HepG2 (cell line): ENCODE measurements around the gene NOL12. TPM values are rescaled to one million over a fixed set of nuclear protein-coding genes. Genes with fewer than 3 reads are reported as not detected.
A peak's percentile ranks its signal among the peaks of the same experiment; 100 is the strongest.

Experiments
- AGO1 ChIP-seq: fragments of 200-400 bp; formaldehyde crosslinking; IDR thresholded peaks from 2 replicates; pipeline ENCODE4 v1.6.1; 2017; ENCODE audit warnings: mild to moderate bottlenecking, low read depth, low read length, moderate library complexity; ENCODE audit not compliant: poor library complexity, severe bottlenecking
- BHLHE40 ChIP-seq: IDR thresholded peaks from 2 replicates; pipeline ENCODE4 v1.6.1; 2011; ENCODE audit warnings: low read length, improper control_type of control experiment
- GZF1 ChIP-seq: sonication (generic); formaldehyde crosslinking; IDR thresholded peaks from 2 replicates; pipeline ENCODE4 v1.5.1; 2020; ENCODE audit warnings: mild to moderate bottlenecking, missing genetic modification reagents
- HIVEP1 ChIP-seq: sonication (generic); formaldehyde crosslinking; IDR thresholded peaks from 2 replicates; pipeline ENCODE4 v1.4.0; 2020; ENCODE audit warnings: mild to moderate bottlenecking, missing genetic modification reagents
- MED8 ChIP-seq: sonication (generic); formaldehyde crosslinking; IDR thresholded peaks from 2 replicates; pipeline ENCODE4 v1.8.1; 2023; ENCODE audit warnings: mild to moderate bottlenecking, missing genetic modification reagents; ENCODE audit not compliant: insufficient replicate concordance
- NFE2L2 ChIP-seq: fragments of 150-350 bp; IDR thresholded peaks from 2 replicates; pipeline ENCODE4 v1.6.1; 2014; ENCODE audit warnings: low read length
- PCBP1 ChIP-seq: fragments of 200-400 bp; formaldehyde crosslinking; IDR thresholded peaks from 2 replicates; pipeline ENCODE4 v1.6.1; 2017; ENCODE audit warnings: mild to moderate bottlenecking, low read depth, low read length, borderline replicate concordance
- PHB2 ChIP-seq: fragments of 450-650 bp; IDR thresholded peaks from 2 replicates; pipeline ENCODE4 v1.6.1; 2018; ENCODE audit not compliant: partially characterized antibody
- SIN3B ChIP-seq: fragments of 150-350 bp; IDR thresholded peaks from 2 replicates; pipeline ENCODE4 v1.6.1; 2014; ENCODE audit warnings: low read length
- STAT5B ChIP-seq: sonication (generic); formaldehyde crosslinking; IDR thresholded peaks from 2 replicates; pipeline ENCODE4 v1.4.0; 2020; ENCODE audit warnings: missing genetic modification reagents
- YEATS2 ChIP-seq: sonication (generic); formaldehyde crosslinking; IDR thresholded peaks from 2 replicates; pipeline ENCODE4 v1.4.0; 2020; ENCODE audit warnings: missing genetic modification reagents, borderline replicate concordance
- ZFP36L1 ChIP-seq: sonication (generic); formaldehyde crosslinking; IDR thresholded peaks from 2 replicates; pipeline ENCODE4 v1.8.0; 2022; ENCODE audit warnings: mild to moderate bottlenecking, missing genetic modification reagents, moderate library complexity
- ZNF234 ChIP-seq: sonication (generic); formaldehyde crosslinking; conservative IDR thresholded peaks from 2 replicates; pipeline ENCODE4 v1.5.1; 2020; ENCODE audit warnings: mild to moderate bottlenecking, missing genetic modification reagents
- ZNF550 ChIP-seq: sonication (generic); formaldehyde crosslinking; IDR thresholded peaks from 2 replicates; pipeline ENCODE4 v1.4.0; 2020; ENCODE audit warnings: mild to moderate bottlenecking, missing genetic modification reagents, borderline replicate concordance
- polyA plus RNA-seq, 8 experiments: library from polyadenylated mRNA; depleted of rRNA in 3 of 8; stranded (reverse) in 7 of 8; unstranded in 1 of 8; fragments of >200 nt; fragmentation: Illumina TruSeq in 4 of 8; extraction: Trizol in 4 of 8; gene quantifications; 2 replicates each; pipeline versions ENCODE4 v1.2.1 to v1.2.3, GENCODE V29; 2011 to 2016; ENCODE audit warnings: low read depth in 4 of 8, missing spikeins in 1 of 8, mixed read lengths in 1 of 8; ENCODE audit not compliant: insufficient read depth in 1 of 8
- total RNA-seq, 5 experiments: library from RNA; depleted of rRNA; stranded (reverse); fragments of >200 nt; fragmentation: Illumina TruSeq; extraction: Trizol; gene quantifications; 2 replicates each; pipeline ENCODE4 v1.2.3, GENCODE V29; 2016; ENCODE audit warnings: low read depth in 1 of 5
- TF ChIP-seq, protein P1 (sequence below): sonication (generic); formaldehyde crosslinking; IDR thresholded peaks from 2 replicates; pipeline ENCODE4 v1.5.1; 2020; ENCODE audit warnings: mild to moderate bottlenecking, missing genetic modification reagents, moderate library complexity
- TF ChIP-seq, protein P2 (sequence below): sonication (generic); IDR thresholded peaks from 2 replicates; pipeline ENCODE4 v1.6.1; 2016; ENCODE audit warnings: low read depth, borderline replicate concordance
- TF ChIP-seq, protein P3 (sequence below): sonication (generic); formaldehyde crosslinking; IDR thresholded peaks from 2 replicates; pipeline ENCODE4 v1.4.0; 2020; ENCODE audit warnings: missing genetic modification reagents
- TF ChIP-seq, protein P4 (sequence below): sonication (generic); formaldehyde crosslinking; IDR thresholded peaks from 2 replicates; pipeline ENCODE4 v1.8.0; 2022; ENCODE audit warnings: missing genetic modification reagents, mild to moderate bottlenecking, borderline replicate concordance
- TF ChIP-seq, protein P5 (sequence below): sonication (generic); formaldehyde crosslinking; IDR thresholded peaks from 2 replicates; pipeline ENCODE4 v1.4.0; 2020; ENCODE audit warnings: low read depth, mild to moderate bottlenecking, missing genetic modification reagents

NOL12 gene
- total and polyA plus RNA-seq, 2 of the 13 experiments (the other 11 are each of a cell fraction or from before 2014, with no cell fraction given), result 14.3 to 31.4 TPM

DNA sequence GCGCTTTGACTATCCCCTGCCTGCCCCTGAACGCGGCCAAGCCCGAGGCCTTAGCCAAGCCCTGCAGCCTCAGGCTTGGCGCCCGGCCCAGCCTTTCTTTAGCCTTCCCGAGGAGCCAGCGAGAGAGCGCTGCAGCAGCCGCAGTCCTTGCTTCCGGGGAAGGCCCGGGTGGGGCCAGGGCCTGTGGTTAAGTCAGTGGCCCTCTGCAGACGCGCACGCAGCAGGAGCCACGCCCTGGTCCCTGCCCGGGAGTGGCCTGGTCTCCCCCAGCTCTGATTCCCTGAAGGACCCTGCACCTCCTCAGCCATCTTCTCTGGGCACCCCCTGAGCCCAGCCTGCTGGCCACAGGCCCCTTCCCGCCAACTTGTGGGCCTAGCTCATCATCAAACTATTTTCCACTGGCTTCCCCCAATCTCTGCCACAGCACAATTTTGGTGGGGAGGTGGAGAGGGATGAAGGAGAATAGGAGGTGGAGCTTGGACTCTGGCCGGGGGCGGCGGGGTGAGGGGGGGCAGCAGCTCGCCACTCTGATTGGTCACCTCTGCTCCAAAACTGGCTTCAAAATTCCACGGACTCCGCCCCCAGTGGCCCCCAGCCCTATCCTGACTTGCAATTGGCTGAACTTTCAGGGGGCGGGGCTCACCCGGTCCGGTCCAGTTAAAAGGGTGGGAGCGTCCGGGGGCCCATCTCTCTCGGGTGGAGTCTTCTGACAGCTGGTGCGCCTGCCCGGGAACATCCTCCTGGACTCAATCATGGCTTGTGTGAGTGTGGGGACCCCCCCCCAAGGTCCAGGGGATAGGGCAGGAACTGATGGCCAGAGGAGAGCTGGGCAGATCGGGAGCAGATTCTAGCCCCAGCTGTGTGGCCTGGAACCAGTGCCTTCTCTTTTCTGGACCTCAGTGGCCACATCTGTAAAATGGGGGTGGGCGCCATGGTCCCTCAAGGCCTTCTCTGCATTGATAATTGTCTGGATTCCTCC is 10.9 kb upstream of the NOL12 start, which contains the start of gene LGALS1 (continued):
- TF ChIP-seq SIN3B, result no peak
- TF ChIP-seq, protein P1, sequence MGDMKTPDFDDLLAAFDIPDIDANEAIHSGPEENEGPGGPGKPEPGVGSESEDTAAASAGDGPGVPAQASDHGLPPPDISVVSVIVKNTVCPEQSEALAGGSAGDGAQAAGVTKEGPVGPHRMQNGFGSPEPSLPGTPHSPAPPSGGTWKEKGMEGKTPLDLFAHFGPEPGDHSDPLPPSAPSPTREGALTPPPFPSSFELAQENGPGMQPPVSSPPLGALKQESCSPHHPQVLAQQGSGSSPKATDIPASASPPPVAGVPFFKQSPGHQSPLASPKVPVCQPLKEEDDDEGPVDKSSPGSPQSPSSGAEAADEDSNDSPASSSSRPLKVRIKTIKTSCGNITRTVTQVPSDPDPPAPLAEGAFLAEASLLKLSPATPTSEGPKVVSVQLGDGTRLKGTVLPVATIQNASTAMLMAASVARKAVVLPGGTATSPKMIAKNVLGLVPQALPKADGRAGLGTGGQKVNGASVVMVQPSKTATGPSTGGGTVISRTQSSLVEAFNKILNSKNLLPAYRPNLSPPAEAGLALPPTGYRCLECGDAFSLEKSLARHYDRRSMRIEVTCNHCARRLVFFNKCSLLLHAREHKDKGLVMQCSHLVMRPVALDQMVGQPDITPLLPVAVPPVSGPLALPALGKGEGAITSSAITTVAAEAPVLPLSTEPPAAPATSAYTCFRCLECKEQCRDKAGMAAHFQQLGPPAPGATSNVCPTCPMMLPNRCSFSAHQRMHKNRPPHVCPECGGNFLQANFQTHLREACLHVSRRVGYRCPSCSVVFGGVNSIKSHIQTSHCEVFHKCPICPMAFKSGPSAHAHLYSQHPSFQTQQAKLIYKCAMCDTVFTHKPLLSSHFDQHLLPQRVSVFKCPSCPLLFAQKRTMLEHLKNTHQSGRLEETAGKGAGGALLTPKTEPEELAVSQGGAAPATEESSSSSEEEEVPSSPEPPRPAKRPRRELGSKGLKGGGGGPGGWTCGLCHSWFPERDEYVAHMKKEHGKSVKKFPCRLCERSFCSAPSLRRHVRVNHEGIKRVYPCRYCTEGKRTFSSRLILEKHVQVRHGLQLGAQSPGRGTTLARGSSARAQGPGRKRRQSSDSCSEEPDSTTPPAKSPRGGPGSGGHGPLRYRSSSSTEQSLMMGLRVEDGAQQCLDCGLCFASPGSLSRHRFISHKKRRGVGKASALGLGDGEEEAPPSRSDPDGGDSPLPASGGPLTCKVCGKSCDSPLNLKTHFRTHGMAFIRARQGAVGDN (CRISPR knock-in tag), result peak; percentile 91
- TF ChIP-seq, protein P2, sequence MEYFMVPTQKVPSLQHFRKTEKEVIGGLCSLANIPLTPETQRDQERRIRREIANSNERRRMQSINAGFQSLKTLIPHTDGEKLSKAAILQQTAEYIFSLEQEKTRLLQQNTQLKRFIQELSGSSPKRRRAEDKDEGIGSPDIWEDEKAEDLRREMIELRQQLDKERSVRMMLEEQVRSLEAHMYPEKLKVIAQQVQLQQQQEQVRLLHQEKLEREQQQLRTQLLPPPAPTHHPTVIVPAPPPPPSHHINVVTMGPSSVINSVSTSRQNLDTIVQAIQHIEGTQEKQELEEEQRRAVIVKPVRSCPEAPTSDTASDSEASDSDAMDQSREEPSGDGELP, result no peak
- TF ChIP-seq, protein P3, sequence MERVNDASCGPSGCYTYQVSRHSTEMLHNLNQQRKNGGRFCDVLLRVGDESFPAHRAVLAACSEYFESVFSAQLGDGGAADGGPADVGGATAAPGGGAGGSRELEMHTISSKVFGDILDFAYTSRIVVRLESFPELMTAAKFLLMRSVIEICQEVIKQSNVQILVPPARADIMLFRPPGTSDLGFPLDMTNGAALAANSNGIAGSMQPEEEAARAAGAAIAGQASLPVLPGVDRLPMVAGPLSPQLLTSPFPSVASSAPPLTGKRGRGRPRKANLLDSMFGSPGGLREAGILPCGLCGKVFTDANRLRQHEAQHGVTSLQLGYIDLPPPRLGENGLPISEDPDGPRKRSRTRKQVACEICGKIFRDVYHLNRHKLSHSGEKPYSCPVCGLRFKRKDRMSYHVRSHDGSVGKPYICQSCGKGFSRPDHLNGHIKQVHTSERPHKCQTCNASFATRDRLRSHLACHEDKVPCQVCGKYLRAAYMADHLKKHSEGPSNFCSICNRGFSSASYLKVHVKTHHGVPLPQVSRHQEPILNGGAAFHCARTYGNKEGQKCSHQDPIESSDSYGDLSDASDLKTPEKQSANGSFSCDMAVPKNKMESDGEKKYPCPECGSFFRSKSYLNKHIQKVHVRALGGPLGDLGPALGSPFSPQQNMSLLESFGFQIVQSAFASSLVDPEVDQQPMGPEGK, result peak; percentile 96
- TF ChIP-seq HIVEP1, result no peak
- TF ChIP-seq BHLHE40, result no peak
- TF ChIP-seq ZFP36L1 (CRISPR knock-in tag), result no peak
- no peak for TF ChIP-seq PCBP1
- TF ChIP-seq, protein P4, sequence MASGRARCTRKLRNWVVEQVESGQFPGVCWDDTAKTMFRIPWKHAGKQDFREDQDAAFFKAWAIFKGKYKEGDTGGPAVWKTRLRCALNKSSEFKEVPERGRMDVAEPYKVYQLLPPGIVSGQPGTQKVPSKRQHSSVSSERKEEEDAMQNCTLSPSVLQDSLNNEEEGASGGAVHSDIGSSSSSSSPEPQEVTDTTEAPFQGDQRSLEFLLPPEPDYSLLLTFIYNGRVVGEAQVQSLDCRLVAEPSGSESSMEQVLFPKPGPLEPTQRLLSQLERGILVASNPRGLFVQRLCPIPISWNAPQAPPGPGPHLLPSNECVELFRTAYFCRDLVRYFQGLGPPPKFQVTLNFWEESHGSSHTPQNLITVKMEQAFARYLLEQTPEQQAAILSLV (CRISPR knock-in tag), result peak; percentile 74
- TF ChIP-seq PHB2, result no peak
- no peak for TF ChIP-seq ZNF234 (CRISPR knock-in tag)
- 0 out of 2 replicates have a peak, but pooled peaks have one; percentile 17 for TF ChIP-seq YEATS2 (CRISPR knock-in tag)
- no peak for TF ChIP-seq GZF1 (CRISPR knock-in tag)
- no peak for TF ChIP-seq AGO1
- no peak for TF ChIP-seq NFE2L2
- TF ChIP-seq ZNF550 (CRISPR knock-in tag), result no peak
- TF ChIP-seq STAT5B (CRISPR knock-in tag), result no peak
- no peak for TF ChIP-seq MED8 (CRISPR knock-in tag)
- TF ChIP-seq, protein P5, sequence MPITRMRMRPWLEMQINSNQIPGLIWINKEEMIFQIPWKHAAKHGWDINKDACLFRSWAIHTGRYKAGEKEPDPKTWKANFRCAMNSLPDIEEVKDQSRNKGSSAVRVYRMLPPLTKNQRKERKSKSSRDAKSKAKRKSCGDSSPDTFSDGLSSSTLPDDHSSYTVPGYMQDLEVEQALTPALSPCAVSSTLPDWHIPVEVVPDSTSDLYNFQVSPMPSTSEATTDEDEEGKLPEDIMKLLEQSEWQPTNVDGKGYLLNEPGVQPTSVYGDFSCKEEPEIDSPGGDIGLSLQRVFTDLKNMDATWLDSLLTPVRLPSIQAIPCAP (CRISPR knock-in tag), result no peak
